ENCODE results near the gene OPN4. TPM values are rescaled to one million over a fixed set of nuclear protein-coding genes. Genes with fewer than 3 reads are reported as not detected.

Gene OPN4
- total and polyA plus RNA-seq, 2 of the 8 experiments (the other 6 are each of a cell fraction or from before 2014, with no cell fraction given): not detected

GRCh38 chr10:86628311-86628710 lies 26.0 kb upstream of the OPN4 start (continued):
- TF ChIP-seq CHD7 (IDR thresholded peaks at IDR 0.05; ENCODE audit: insufficient replicate concordance, low read length) (no peak), CTBP2 (IDR thresholded peaks at IDR 0.05; ENCODE audit: borderline replicate concordance, insufficient read depth, insufficient read length, low read length) (no peak)

Data from H1 (cell line).